Measurements from ENCODE around the gene LAMA4.

DNA sequence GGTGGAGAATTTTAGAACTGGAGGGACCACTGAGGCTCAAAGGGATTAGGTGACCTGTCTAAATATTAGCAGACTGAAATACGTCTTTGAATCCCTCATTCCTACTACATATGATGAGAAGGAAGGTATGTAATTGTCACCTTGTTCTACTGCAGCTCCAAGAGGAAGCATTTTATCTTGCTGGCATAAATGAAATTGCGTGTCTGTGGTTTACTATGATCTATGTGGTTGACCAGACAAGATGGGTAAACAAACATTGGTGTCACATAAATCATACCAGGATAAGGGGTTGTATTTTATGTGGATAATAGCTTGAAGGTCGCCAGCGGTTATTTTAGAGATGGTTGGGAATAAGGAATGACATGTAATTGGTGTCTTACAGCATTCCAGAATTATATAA, 78.2 kb downstream of the LAMA4 start:
- TF ChIP-seq CTCF (IDR thresholded peaks at IDR 0.05; ENCODE audit: poor library complexity, severe bottlenecking) (no peak), RAD21 (conservative IDR thresholded peaks at IDR 0.05) (no peak), EZH2 (IDR thresholded peaks at IDR 0.05; ENCODE audit: borderline replicate concordance, insufficient read depth, low read length, poor library complexity, severe bottlenecking) (no peak), EP300 (conservative IDR thresholded peaks at IDR 0.05; ENCODE audit: poor library complexity, severe bottlenecking) (no peak), POLR2AphosphoS5 (IDR thresholded peaks at IDR 0.05) (no peak), TAF1 (IDR thresholded peaks at IDR 0.05; ENCODE audit: low read depth) (no peak), MXI1 (conservative IDR thresholded peaks at IDR 0.05; ENCODE audit: poor library complexity, severe bottlenecking) (no peak)
- TF ChIP-seq, protein P1, sequence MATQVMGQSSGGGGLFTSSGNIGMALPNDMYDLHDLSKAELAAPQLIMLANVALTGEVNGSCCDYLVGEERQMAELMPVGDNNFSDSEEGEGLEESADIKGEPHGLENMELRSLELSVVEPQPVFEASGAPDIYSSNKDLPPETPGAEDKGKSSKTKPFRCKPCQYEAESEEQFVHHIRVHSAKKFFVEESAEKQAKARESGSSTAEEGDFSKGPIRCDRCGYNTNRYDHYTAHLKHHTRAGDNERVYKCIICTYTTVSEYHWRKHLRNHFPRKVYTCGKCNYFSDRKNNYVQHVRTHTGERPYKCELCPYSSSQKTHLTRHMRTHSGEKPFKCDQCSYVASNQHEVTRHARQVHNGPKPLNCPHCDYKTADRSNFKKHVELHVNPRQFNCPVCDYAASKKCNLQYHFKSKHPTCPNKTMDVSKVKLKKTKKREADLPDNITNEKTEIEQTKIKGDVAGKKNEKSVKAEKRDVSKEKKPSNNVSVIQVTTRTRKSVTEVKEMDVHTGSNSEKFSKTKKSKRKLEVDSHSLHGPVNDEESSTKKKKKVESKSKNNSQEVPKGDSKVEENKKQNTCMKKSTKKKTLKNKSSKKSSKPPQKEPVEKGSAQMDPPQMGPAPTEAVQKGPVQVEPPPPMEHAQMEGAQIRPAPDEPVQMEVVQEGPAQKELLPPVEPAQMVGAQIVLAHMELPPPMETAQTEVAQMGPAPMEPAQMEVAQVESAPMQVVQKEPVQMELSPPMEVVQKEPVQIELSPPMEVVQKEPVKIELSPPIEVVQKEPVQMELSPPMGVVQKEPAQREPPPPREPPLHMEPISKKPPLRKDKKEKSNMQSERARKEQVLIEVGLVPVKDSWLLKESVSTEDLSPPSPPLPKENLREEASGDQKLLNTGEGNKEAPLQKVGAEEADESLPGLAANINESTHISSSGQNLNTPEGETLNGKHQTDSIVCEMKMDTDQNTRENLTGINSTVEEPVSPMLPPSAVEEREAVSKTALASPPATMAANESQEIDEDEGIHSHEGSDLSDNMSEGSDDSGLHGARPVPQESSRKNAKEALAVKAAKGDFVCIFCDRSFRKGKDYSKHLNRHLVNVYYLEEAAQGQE (IDR thresholded peaks at IDR 0.05; ENCODE audit: borderline replicate concordance) = no peak
